CD4-positive, alpha-beta T cell treated with Interleukin-15 for 4 hours (primary cell): Measurements from ENCODE around the gene ACSM2B.
"Not testable (repeated sequence)": the region's sequence is repeated elsewhere in the genome, so short reads cannot be mapped to it uniquely, and the experiment has no call there.

Experiments
- DNase-seq: peaks from one replicate; pipeline ENCODE4 v3.0.0-alpha.2; 2020; ENCODE audit warnings: low spot score

Gene ACSM2B

DNA sequence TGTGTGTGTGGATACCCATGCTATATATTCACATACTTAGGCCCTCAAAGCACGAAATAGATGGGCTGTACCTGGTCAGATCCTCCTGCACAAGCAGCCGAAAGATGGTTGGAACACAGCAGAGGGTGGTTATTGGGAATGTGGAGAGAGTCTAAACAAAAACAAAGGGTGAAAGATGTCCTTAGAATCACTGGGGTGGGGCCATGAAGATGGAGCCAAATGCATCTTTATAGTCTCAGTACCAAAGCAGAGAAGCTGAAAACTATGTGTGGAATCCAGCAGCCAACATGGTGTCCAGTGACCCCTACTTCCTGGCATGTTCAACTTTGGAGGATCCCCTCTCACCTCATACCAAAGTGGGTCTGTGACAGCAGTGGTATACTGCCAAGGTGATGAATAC, 19.5 kb upstream of the ACSM2B start:
- DNase-seq, result not testable (repeated sequence)

DNA sequence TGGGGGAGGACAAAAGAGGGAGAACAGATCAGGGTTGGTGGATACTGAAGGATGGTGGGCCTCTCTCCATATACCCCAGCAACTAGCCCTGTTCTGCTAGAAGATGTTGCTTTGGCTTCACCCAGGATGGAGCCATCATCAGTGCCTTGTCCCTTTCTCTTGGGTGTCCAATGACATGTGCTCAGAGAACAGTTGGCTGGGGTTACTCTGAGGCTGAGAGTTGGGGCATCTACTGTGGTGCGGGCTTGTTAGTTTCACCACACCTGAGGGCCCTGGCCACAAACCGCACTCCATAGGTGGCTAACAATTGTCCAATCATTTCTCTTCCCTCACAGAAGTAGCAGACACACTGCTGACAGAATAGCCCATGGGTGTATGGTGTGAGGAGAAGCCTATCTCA, 18.9 kb upstream of the ACSM2B start:
- not testable (repeated sequence) for DNase-seq

DNA sequence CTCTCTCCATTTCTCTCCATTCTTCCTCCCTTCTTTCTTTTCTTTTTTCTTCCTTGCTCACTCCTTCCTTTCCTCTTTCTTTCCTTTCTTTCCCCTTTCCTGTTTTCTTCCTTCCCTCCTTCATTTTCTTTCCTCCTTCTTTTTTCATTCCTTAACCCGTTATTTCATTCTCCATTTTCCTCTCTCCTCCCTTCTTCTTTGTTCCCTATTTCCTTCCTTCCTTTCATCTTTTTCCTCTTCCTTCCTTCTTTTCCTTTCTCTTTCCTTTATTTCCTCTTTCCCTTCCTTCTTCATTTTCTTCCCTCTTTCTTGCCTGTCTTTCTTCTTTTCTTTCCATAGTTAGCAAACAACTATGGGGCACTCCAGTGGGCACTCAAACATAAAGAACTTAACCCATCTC, 16.6 kb upstream of the ACSM2B start:
- DNase-seq, result not testable (repeated sequence)

DNA sequence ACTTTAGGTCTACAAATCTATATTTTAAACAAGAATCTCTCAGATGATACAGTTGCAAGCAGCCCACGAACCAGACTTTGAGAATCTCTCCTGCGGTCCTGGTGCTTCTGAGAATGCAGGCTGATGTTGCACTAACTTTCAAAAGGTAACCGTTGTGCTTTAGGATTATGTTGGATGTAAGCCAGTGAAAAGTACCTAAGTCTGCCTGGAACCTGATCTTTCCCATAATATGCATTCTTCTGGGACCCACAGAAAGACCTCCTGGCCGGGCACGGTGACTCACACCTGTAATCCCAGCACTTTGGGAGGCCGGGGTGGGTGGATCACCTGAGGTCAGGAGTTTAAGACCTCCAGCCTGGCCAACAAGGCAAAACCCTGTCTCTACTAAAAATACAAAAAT, 13.3 kb upstream of the ACSM2B start:
- DNase-seq, result not testable (repeated sequence)

DNA sequence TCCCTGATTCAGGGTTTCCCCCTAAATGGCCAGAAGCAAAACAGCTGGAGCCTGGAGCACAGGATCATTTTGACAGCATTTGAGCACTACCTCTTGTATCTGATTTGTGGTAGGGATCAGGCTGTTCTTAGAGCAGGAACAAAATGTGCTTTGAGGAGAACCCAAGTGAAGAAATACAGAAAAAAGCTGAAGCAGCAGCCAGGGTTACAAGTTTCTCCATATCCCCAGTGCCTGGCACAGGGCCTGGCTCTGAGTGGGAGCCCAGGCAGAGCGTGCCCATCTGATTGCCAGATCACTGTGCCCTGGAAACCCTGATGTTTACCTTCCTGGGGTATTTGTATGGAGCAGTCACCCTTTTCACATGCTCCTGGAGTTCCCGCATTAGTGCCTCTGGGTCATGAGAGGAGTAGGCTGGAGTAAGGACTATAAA, 11.5 kb upstream of the ACSM2B start:
- not testable (repeated sequence) for DNase-seq

DNA sequence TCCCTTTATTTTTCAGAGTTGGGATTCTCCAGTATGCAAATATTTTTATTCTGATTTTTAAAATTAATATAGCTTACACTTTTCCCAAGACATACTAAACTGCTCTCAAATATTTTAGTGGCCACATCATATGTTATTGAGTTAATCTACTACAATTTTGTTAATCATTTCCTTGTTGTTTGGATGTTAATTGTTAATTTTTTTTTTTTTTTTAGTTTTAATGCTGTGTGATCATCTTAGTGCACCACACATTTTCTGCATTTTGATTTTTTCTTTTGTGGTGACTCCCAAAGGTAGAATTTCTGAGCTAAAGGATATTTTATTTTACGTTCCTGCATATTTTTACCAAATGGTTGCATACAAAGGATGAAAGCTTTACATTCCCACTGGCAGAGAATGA, 10.5 kb upstream of the ACSM2B start:
- DNase-seq, result not testable (repeated sequence)

DNA sequence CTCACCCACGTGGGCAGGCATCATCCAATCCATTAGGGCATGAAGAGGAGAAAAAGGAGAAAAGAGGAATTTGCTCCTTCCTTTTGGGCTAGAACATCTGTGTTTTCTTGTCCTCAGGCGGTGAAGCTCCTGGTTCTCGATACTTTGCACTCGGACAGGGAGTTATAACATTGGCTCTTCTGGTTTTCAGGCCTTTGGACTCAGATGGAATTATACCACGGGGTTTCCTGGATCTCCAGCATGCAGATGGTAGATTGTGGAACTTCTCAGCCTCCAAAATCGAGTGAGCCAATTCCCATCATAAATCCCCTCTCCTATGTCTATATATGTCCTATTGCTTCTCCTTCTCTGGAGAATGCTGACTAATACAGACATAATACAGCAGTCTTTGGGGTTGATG, 9.9 kb upstream of the ACSM2B start:
- not testable (repeated sequence) for DNase-seq

DNA sequence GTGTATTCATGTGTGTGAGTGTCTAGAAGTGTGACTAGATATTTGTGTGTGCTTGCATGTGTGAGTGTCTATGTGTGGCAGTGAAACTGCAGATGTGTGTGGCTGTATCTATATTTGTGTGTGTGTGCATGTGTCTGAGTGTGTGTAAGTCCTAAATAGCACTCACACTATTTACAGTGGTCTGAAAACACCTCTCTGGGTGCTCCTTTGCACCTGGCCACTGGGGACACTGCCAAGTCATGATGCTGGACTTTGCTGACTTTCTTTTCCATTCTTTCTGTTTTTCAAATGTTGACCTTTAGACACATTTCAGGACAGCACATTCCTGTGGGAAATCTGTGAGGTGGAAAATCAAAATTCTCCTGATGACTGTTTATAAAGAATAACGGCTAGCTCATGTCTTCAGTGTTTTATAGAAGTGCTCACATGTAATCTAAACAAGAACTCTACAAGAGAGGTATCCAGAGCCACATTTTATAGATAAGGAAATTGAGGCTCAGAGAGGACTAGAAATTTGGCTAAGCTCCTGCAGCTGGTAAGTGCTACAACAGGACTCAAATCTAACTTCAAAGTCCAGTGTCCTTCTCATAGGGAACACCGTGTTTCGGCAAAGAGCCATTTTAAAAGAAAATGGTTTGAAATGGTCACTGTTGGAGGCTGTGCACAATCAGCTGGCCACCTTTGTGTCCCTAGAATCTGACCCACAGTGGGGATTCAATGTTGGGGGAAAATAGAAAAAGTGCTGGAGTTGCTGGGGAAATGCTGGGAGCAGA, 4.5 kb upstream of the ACSM2B start:
- DNase-seq, result not testable (repeated sequence)

DNA sequence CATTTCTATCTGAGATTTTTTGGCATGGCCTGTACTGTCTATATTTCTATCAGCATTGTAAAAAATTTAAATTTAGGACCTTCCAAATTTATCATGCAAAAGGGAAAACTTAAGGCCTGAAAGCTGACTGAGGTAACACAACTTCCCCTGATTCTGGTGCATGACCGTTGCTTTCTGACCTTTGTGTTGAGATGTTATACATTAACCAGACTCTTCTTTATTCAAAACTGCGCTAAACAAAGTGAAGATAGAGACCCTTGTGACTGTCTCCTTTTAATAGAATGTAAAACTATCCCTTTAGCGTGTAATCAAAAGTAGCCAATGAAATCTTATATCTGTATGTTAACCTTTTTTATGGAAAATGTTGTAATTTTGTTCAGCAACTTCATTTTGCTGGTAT, 1.9 kb upstream of the ACSM2B start:
- DNase-seq, result not testable (repeated sequence)

DNA sequence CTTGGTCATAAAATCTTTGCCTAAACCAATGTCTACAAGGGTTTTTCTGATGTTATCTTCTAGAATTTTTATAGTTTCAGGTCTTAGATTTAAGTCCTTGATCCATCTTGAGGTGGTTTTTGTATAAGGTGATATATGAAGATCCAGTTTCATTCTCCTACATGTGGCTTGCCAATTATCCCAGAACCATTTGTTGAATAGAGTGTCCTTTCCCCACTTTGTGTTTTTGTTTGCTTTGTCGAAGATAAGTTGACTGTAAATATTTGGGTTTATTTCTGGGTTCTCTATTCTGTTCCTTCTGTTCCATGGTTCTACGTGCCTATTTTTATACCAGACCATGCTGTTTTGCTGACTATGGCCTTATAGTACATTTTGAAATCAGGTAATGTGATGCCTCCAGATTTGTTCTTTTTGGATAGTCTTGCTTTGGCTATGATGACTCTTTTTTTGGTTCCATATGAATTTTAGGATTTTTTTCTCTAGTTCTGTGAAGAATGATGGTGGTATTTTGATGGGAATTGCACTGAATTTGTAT, 7.0 kb downstream of the ACSM2B start:
- DNase-seq, result not testable (repeated sequence)

DNA sequence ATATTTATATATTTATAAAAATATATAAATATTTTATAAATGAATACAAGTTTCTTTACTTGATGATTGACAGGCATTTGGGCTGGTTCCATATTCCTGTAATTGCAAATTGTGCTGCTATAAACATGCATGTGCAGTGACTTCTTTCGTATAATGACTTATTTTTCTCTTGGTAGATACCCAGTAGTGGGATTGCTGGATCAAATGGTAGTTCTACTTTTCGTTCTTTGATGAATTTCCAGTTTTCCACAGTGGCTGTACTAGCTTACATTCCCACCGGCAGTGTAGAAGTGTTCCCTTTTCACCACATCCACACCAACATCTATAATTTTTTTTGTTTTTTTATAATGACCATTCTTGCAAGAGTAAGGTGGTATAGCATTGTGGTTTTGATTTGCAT, 7.8 kb downstream of the ACSM2B start:
- DNase-seq, result no peak

DNA sequence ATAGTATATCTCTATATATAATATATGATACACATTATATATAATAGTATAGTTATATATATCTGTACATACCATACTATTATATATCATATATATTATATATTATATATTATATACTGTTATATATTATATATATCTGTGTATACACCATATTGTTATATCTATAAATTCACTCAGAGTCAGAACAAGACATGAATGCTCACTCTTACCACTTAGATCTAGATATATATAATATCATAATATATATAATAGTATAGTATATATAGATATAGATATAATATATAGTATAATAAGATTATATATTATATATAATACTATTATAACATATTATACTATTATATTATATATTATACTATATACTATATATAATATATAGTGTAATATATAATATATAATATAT, 9.3 kb downstream of the ACSM2B start:
- DNase-seq, result no peak

DNA sequence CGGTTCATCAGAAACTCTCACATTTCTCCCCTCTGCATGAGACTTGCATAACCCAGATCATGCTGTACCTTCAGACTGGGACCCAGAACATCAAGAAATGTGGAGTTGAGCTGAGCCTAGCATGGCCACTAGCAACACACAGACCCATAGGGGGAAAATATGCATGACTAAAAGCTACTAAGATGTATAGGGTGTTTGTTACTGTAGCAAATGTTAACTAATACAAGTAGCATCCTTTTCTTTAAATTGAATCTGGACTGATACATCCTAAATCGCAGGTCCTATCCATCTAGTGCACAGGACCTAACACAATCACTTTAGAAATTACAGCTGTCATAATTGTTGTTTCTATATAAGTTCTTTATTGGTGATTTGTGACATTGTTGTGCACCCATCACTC, 10.8 kb downstream of the ACSM2B start:
- DNase-seq, result not testable (repeated sequence)

DNA sequence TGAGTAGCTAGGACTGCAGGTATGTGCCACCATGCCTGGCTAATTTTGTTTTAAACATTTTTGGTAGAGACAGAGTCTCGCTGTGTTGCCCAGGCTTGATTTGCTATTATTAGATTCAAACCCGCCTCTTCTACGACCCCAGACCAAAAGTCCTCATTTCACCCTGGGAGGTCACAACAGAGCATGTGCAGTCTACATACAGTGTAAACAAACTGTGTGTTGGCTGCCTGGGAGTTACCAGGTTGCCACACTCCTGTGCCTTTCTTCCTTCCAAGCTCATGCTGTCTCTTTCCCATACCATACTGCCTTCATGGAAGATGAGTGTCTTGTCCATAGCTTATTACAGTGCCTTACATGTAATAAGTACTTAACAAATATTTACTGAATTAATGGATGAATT, 11.9 kb downstream of the ACSM2B start:
- not testable (repeated sequence) for DNase-seq

DNA sequence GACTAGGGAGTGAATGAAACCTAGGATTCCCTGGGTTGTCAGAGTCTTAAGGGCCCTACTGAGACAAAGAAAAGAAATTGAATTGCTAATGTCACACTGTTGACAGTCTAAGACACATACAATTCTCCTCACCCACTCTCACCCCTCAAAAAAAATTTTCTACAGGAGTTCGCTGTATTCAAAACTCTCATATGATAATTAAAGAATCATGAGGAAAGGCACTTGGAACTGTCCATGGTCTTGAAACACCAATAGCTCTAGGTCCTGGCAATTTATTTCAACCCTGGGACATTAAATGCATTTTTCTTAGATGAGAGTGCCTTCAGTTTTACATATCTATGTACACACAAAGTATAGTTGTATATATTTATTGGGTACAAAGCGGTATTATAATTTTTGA, 20.5 kb downstream of the ACSM2B start:
- DNase-seq, result not testable (repeated sequence)

DNA sequence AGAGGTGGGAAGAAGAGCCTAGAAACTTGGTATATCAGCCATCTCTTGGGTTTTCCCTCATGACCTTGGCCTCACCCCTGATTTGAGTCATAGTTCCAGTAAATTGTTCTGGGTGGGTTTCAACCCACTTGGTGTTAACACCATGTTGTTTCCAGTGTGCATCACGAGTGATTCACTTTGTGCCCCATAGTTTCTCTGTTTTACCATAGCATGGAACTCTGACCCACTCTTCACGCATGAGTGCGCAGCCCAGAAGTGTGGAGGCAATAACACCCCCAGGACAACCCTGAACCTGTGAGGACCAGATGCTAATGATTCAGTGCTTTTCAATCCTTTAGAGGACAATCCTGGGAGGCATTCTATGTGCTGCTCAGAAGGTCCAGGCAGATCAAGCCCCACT, 21.5 kb downstream of the ACSM2B start:
- not testable (repeated sequence) for DNase-seq

DNA sequence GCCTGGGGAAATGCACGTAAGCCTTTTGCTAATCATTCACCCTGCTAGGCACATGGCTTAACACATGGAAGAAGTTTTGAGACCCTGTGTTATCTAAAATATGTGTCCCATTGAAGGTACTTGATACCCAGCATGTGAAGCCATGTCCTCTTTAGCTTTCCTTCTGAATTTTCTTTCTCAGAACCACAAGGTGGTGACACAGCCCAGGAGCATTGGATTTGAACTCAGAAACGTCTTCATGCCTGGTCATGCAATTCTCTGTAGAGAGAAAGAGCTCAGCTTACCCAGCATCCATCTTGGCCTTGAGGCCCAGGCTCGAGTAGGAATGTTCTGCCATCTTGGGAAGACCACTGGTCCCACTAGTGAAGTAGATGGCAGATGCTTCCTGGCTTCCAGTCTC, 22.7 kb downstream of the ACSM2B start:
- not testable (repeated sequence) for DNase-seq

DNA sequence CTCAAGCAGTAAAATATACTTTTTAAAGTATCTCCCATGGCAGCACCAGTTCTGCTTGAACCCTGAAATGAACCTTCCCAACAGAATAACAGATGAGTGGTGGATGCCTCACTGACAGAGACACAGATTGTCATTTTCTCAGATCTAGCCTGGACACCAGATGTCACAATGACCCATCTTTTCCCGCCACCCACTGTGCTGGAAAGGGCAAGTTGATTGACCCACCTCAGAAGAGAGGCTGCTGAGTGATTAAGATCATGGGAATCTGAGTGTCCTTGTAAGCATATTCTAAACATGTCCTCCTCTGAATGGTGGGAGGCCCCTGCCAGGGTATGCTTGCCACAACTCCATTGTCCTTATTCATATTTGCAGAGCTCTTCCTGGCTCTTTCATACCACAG, 29.2 kb downstream of the ACSM2B start:
- DNase-seq, result not testable (repeated sequence)

DNA sequence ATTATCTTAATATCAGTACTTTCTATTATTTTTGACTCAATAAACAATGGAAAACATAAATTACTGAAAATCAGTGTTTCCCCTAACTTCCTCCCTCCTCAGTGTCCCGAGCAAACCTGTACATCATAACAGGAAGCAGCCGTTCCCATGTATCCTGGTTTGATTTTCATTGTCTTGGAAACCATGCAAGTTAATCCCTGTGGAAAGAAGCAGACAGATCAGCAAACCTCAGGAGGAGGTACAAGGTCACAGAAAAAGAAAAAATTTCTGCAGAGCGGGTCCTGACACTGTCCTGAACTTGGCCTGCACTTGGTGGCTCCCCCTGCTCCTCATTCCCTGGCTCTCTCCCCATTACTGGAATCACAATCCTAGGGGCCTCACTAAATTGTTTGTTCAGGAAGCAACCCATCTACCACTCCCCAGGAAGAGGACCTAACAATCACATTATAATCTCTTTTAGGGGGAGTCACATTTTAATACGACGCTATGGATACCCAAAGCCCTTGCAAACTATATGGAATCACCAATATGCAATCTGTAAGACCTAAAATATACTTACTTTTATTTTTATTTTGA, 29.8 kb downstream of the ACSM2B start:
- not testable (repeated sequence) for DNase-seq

DNA sequence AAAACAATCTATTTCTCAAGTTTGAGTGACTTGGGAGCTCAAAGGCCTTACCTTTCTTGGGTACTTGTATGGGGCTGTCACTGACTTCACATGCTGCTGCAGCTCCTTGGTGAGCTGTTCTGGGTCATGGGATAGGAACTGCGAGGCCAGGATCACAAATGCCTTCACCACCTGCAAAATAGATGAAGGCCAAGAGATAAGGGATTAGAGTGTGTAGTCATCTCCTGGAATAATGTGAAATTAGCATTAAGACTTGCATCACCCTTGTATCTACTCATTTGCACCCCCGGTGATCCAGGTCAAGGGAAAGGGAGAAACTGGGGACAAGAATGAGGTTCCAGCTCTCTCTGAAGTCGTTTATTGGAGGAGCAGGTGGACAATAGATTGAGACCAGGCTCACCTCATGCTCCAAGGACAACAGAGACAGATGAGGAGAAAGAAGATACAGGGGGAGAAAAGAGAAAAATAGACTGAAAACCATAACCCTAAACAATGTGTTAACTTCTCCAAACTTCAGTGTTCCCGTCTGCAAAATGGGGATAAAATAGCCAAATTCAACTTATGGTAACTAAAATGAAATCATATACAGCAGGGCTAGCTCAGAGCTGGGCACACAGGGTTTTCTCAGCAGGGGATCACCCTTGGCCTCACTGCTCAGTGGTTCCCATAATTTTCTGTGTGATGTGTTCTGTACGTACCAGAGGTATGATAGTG, 35.4 kb downstream of the ACSM2B start:
- not testable (repeated sequence) for DNase-seq

DNA sequence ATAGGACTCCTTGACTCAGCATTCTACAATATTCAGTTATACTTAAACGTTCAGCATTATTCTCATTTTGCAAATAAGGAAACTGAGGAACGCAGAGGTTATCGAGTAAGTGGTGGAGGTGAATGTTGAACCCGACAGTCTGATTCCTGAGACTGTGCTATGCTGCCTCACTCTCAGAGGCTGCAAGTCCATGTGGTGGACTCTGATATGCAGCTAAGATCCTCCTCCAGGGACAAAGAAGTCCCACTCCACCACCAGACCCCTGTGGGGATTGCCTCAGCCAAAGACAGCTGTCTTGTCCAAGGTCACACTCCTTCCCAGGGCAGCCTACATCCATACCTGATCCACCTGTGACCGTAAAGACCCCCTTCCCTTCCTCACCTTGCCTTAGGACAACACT, 37.5 kb downstream of the ACSM2B start:
- DNase-seq, result no peak

DNA sequence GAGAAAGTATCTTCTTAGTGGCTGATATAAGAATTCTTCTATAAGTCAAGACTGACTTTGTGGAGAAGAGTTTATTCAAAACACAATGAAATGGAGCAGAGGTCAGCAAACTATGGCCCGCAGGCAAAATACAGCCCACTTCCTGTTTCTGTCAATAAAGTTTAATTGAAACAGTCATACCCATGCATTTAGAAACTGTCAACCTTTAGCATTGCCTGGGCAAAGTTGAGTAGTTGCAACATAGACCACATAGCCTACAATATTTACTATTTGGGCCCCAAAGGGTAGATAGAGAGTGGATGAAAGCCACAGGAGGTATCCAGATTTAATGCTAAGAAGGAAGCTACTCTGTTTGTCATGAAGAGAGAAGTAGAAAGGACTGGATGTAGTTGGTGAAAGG, 38.0 kb downstream of the ACSM2B start:
- DNase-seq, result no peak

DNA sequence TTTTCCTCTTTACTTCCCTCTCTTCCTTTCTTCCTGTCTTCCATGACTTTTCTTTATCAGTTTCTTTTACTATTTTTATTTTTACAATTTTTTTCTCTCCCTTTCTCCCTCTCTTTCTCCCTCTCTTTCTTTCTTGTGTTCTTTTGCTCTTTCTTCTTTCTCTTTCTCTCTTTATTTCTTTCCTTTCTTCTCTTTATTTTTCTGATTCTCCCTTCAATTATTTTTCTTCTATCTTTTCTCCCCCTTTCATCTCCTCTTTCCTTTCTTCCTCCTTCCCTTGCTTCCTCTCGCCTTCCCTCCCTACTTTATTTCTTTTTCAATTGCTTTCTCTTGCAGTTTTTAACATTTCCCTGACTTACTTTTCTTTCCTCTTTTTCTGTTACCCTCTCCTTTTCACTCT, 39.5 kb downstream of the ACSM2B start:
- not testable (repeated sequence) for DNase-seq
